GM19372 (cell line): ENCODE results near the gene NXPH4.

Experiments
- ATAC-seq: cut with Tn5 transposase; IDR thresholded peaks from one replicate; pipeline ENCODE4 v1.9.1; 2021; ENCODE audit warnings: mild to moderate bottlenecking, low read depth, moderate library complexity; ENCODE audit not compliant: unreplicated experiment

NXPH4 gene

GRCh38 chr12:57182918-57183575, 33.5 kb upstream of the NXPH4 start:
- peak; percentile 89 for ATAC-seq

- no peak for ATAC-seq
These were observed 32.5 kb upstream of the NXPH4 start for GRCh38 chr12:57183939-57184725.

- ATAC-seq: no peak
These were observed 31.2 kb upstream of the NXPH4 start for GRCh38 chr12:57185403-57185802.

GRCh38 chr12:57185906-57186508, 30.6 kb upstream of the NXPH4 start:
- no peak for ATAC-seq

- no peak for ATAC-seq
These were observed 29.1 kb upstream of the NXPH4 start for GRCh38 chr12:57187222-57188089.

- no peak for ATAC-seq
These were observed 28.5 kb upstream of the NXPH4 start for GRCh38 chr12:57188090-57188425.

GRCh38 chr12:57190037-57190436, 26.6 kb upstream of the NXPH4 start:
- no peak for ATAC-seq

GRCh38 chr12:57190821-57191220, 25.8 kb upstream of the NXPH4 start:
- no peak for ATAC-seq

- ATAC-seq: no peak
These were observed 25.2 kb upstream of the NXPH4 start for GRCh38 chr12:57191410-57191809.

- ATAC-seq: no peak
These were observed 23.7 kb upstream of the NXPH4 start for GRCh38 chr12:57192920-57193319.

GRCh38 chr12:57193706-57194245, 22.8 kb upstream of the NXPH4 start:
- no peak for ATAC-seq

- no peak for ATAC-seq
These were observed 22.3 kb upstream of the NXPH4 start for GRCh38 chr12:57194253-57194652.

- ATAC-seq: no peak
These were observed 21.4 kb upstream of the NXPH4 start for GRCh38 chr12:57195186-57195585.

- ATAC-seq: no peak
These were observed 20.8 kb upstream of the NXPH4 start for GRCh38 chr12:57195611-57196371.

GRCh38 chr12:57196439-57196838, 20.2 kb upstream of the NXPH4 start:
- no peak for ATAC-seq

- no peak for ATAC-seq
These were observed 19.6 kb upstream of the NXPH4 start for GRCh38 chr12:57196956-57197355.

- no peak for ATAC-seq
These were observed 18.3 kb upstream of the NXPH4 start for GRCh38 chr12:57198329-57198728.

GRCh38 chr12:57199191-57199590, 17.4 kb upstream of the NXPH4 start:
- ATAC-seq: no peak

GRCh38 chr12:57200497-57200896, 16.1 kb upstream of the NXPH4 start:
- ATAC-seq: no peak

- no peak for ATAC-seq
These were observed 15.4 kb upstream of the NXPH4 start for GRCh38 chr12:57201219-57201618.
